GM12891 (cell line): ENCODE results near the gene MEX3C.

Experiments
- PAX5 ChIP-seq: IDR thresholded peaks from 2 replicates; pipeline ENCODE4 v1.6.1; 2011; ENCODE audit warnings: low read length, moderate library complexity, mild to moderate bottlenecking; ENCODE audit not compliant: insufficient read depth, severe bottlenecking
- POLR2A ChIP-seq: IDR thresholded peaks from 2 replicates; pipeline ENCODE4 v1.6.1; 2011; ENCODE audit warnings: low read depth, low read length, control low read depth
- POLR2AphosphoS5 ChIP-seq: IDR thresholded peaks from 2 replicates; pipeline ENCODE4 v1.6.1; 2011; ENCODE audit warnings: low read depth, low read length, control low read depth
- POU2F2 ChIP-seq: IDR thresholded peaks from 2 replicates; pipeline ENCODE4 v1.6.1; 2011; ENCODE audit warnings: low read depth, mild to moderate bottlenecking, control low read depth, low read length, moderate library complexity
- TAF1 ChIP-seq: IDR thresholded peaks from 2 replicates; pipeline ENCODE4 v1.6.1; 2011; ENCODE audit warnings: low read depth, low read length, control low read depth

DNA sequence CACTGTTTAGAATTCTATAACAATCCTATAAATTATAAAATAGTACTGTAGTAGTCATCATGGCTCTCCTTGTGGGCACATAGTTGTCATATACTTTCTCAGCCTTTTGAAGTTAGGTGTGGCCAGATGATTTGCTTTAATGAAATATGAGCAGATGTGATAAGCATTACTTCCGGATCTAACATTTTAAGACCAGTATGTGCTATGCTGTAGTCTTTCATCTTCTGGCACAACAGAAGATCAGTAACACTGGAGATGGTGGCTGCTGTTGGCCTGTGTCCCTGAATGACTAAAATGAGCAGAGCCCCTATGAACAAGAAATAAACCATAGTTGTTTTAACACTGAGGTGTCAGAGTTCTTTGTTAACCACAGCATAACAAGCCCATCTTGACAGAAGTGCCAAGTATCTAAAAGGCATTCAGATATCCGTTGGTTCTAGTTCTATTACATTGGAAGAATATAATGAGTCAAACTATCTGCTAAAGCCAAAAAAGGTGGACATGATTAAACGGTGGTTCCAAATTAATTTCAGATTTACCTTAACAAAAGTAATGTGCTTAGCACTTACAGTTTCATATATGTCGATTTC is 6.3 kb downstream of the MEX3C start:
- TF ChIP-seq POLR2AphosphoS5 (no peak), POU2F2 (no peak), TAF1 (no peak), POLR2A (no peak), PAX5 (no peak)
